ENCODE results near the gene OR56B4. TPM values are rescaled to one million over a fixed set of nuclear protein-coding genes. Genes with fewer than 3 reads are reported as not detected.
"Not testable (repeated sequence)": the region's sequence is repeated elsewhere in the genome, so short reads cannot be mapped to it uniquely, and the experiment has no call there.

OR56B4 gene
- total RNA-seq, 1 donor from 2014 or later = not detected

- Histone ChIP-seq H3K36me3 (ENCODE audit: control insufficient read depth, insufficient read depth, low read length) (no peaks in the 10 kb centered on the region), H3K4me3 (ENCODE audit: low read depth, low read length) (no peak overlapping the region), H3K27me3 (ENCODE audit: control insufficient read depth, insufficient read depth, low read length) (no peaks in the 10 kb centered on the region)
- DNase-seq (ENCODE audit: low read depth) = no peak
- no peak for TF ChIP-seq CTCF (IDR thresholded peaks at IDR 0.05; ENCODE audit: insufficient read depth, low read length, poor library complexity, severe bottlenecking)
These were observed 22.2 kb downstream of the OR56B4 start for GRCh38 chr11:6129635-6130034.

DNA sequence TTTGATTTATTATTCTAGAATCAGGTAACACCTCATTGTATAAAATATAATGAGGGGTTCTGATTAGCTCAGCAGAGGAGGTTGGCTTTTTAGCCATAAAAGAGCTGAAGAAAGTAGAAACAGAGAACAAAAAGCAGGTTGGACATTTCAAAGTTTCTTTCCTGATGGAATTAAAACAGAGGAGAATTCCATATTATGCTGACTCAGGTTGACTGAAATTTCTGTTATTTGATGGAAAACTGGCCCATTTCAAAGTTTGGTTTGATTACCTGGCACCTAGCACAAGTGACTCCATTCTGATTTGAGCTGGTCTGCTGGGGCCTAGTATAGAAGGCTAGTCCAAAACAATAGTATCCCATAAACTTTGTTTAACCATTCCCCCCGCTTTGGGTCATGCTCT lies 24.9 kb downstream of the OR56B4 start:
- no peak overlapping the region for H3K4me3 ChIP-seq (ENCODE audit: low read depth, low read length)
- no peak for TF ChIP-seq CTCF (IDR thresholded peaks at IDR 0.05; ENCODE audit: insufficient read depth, low read length, poor library complexity, severe bottlenecking)

DNA sequence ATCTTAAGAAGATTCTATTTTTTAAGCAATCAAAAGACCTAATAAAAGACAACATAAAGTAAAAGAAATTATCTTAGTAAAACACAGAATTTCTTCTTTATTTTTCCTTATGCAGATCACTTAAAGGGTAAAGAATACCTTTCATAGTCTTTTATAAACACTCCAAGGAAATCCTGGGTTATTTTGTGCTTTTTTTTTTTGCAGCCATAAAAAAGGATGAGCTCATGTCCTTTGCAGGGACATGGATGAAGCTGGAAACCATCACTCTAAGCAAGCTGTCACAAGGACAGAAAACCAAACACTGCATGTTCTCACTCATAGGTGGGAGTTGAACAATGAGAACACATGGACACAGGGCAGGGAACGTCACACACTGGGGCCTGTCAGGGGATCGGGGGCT lies 28.5 kb downstream of the OR56B4 start:
- not testable (repeated sequence) for H3K27me3 ChIP-seq (ENCODE audit: control insufficient read depth, insufficient read depth, low read length); DNase-seq (ENCODE audit: low read depth)

More for the DNA sequence above, 24.9 kb downstream of the OR56B4 start:
- H3K27me3 ChIP-seq (ENCODE audit: control insufficient read depth, insufficient read depth, low read length) = no peaks in the 10 kb centered on the region
- no peak for DNase-seq (ENCODE audit: low read depth)
- H3K36me3 ChIP-seq (ENCODE audit: control insufficient read depth, insufficient read depth, low read length) = no peaks in the 10 kb centered on the region

GRCh38 chr11:6142936-6143335 lies 35.5 kb downstream of the OR56B4 start:
- no peak for TF ChIP-seq CTCF (IDR thresholded peaks at IDR 0.05; ENCODE audit: insufficient read depth, low read length, poor library complexity, severe bottlenecking)
- DNase-seq (ENCODE audit: low read depth) = no peak
- Histone ChIP-seq H3K36me3 (ENCODE audit: control insufficient read depth, insufficient read depth, low read length) (no peaks in the 10 kb centered on the region), H3K4me3 (ENCODE audit: low read depth, low read length) (no peak overlapping the region), H3K27me3 (ENCODE audit: control insufficient read depth, insufficient read depth, low read length) (no peaks in the 10 kb centered on the region)

More for the DNA sequence above, 28.5 kb downstream of the OR56B4 start:
- H3K36me3 ChIP-seq (ENCODE audit: control insufficient read depth, insufficient read depth, low read length); H3K4me3 ChIP-seq (ENCODE audit: low read depth, low read length): not testable (repeated sequence)

DNA sequence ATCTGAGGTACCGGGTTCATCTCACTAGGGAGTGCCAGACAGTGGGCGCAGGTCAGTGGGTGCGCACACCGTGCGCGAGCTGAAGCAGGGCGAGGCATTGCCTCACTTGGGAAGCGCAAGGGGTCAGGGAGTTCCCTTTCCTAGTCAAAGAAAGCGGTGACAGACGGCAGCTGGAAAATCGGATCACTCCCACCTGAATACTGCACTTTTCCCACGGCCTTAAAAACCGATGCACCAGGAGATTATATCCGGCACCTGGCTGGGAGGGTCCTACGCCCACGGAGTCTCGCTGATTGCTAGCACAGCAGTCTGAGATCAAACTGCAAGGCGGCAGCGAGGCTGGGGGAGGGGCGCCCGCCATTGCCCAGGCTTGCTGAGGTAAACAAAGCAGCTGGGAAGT lies 36.3 kb downstream of the OR56B4 start:
- DNase-seq (ENCODE audit: low read depth); H3K4me3 ChIP-seq (ENCODE audit: low read depth, low read length); H3K27me3 ChIP-seq (ENCODE audit: control insufficient read depth, insufficient read depth, low read length); H3K36me3 ChIP-seq (ENCODE audit: control insufficient read depth, insufficient read depth, low read length): not testable (repeated sequence)

DNA sequence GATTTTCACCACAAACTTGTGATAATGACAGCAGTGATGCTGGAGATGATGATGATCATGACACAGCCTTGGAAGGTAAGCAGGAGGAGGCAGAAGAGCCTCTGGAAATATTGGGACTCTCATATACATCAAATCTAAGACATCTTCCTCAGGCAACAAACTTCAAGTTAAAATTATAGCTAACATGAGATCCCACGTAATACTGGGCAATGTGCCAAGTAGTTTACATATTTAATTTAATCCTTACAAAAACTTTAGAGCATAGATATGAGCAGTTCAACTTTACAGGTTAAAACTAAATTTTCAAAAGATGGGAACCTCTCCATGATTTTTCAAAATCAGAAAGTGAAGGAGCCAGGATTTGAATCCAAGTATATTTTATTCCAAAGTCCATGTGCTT lies 43.6 kb downstream of the OR56B4 start:
- no peaks in the 10 kb centered on the region for H3K36me3 ChIP-seq (ENCODE audit: control insufficient read depth, insufficient read depth, low read length)
- TF ChIP-seq CTCF (IDR thresholded peaks at IDR 0.05; ENCODE audit: insufficient read depth, low read length, poor library complexity, severe bottlenecking) = no peak
- H3K27me3 ChIP-seq (ENCODE audit: control insufficient read depth, insufficient read depth, low read length) = no peaks in the 10 kb centered on the region
- no peak for DNase-seq (ENCODE audit: low read depth)
- no peak overlapping the region for H3K4me3 ChIP-seq (ENCODE audit: low read depth, low read length)

GRCh38 chr11:6152126-6152525 lies 44.6 kb downstream of the OR56B4 start:
- Histone ChIP-seq H3K4me3 (ENCODE audit: low read depth, low read length) (no peak overlapping the region), H3K36me3 (ENCODE audit: control insufficient read depth, insufficient read depth, low read length) (no peaks in the 10 kb centered on the region), H3K27me3 (ENCODE audit: control insufficient read depth, insufficient read depth, low read length) (no peaks in the 10 kb centered on the region)
- no peak for DNase-seq (ENCODE audit: low read depth)
- TF ChIP-seq CTCF (IDR thresholded peaks at IDR 0.05; ENCODE audit: insufficient read depth, low read length, poor library complexity, severe bottlenecking) = no peak

Data from kidney epithelial cell (primary cell).